Neuron (in vitro differentiated cells): Measurements from ENCODE around the gene WNT7A.

Experiments
- H2AFZ ChIP-seq: one replicate; pipeline ENCODE4 v1.6.1; 2013; ENCODE audit warnings: low read depth, mild to moderate bottlenecking, inconsistent platforms, low read length, moderate library complexity
- H3K27me3 ChIP-seq: one replicate; pipeline ENCODE4 v1.6.1; 2013; ENCODE audit warnings: low read length; ENCODE audit not compliant: insufficient read depth
- H3K36me3 ChIP-seq: one replicate; pipeline ENCODE4 v1.6.1; 2013; ENCODE audit warnings: low read length; ENCODE audit not compliant: insufficient read depth
- H3K4me1 ChIP-seq: one replicate; pipeline ENCODE4 v1.6.1; 2013; ENCODE audit warnings: low read length; ENCODE audit not compliant: insufficient read depth
- H3K4me3 ChIP-seq: 2 replicates; pipeline ENCODE4 v1.5.1; 2013; ENCODE audit warnings: mild to moderate bottlenecking, low read length, moderate library complexity
- H3K9me3 ChIP-seq: one replicate; pipeline ENCODE4 v1.6.1; 2013; ENCODE audit warnings: low read length

Gene WNT7A

GRCh38 chr3:13892304-13892703 is 12.4 kb upstream of the WNT7A start:
- Histone ChIP-seq H2AFZ (no peak overlapping the region), H3K9me3 (peaks cover 3% of the 10 kb centered on the region), H3K4me1 (peaks cover 6% of the 10 kb centered on the region), H3K27me3 (peaks cover 22% of the 10 kb centered on the region), H3K36me3 (no peaks in the 10 kb centered on the region), H3K4me3 (no peak overlapping the region)

DNA sequence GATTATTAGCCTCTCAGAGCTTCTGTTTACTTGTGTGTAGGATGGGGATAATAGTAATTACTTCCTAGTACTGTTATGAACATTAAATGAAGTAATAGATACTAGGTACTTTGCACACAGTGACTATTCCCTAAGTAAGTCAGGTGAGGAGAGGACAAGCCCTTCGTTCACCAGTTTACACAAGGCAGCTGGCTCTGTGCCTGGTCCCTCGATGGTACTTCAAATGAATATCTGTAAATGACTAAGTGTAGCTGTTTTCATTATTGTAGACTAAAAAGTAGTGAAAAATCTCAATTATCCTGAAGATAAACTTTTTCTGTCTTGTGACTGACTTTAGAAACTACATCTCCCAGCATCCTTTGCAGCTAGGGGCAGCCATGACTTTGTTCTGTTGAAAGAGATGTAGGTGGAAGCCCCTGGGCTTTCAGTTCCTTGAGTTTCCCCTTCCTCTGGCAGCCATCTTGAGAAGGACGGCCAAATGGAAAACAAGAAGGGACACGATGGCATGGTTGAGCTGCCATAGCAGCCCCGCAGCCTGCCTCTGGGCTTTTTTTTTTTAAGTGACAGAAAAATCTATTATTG is 11.7 kb upstream of the WNT7A start:
- Histone ChIP-seq H2AFZ (no peak overlapping the region), H3K4me3 (no peak overlapping the region)

GRCh38 chr3:13891017-13891392 is 11.1 kb upstream of the WNT7A start:
- H3K27me3 ChIP-seq = peaks cover 32% of the 10 kb centered on the region
- peaks cover 3% of the 10 kb centered on the region for H3K9me3 ChIP-seq
- no peak overlapping the region for H3K4me3 ChIP-seq
- H3K36me3 ChIP-seq = no peaks in the 10 kb centered on the region
- peaks cover 3% of the 10 kb centered on the region for H3K4me1 ChIP-seq
- no peak overlapping the region for H2AFZ ChIP-seq

More for the DNA sequence above, 11.7 kb upstream of the WNT7A start:
- Histone ChIP-seq H3K9me3 (peaks cover 3% of the 10 kb centered on the region), H3K36me3 (no peaks in the 10 kb centered on the region), H3K4me1 (peaks cover 6% of the 10 kb centered on the region), H3K27me3 (peaks cover 29% of the 10 kb centered on the region)

DNA sequence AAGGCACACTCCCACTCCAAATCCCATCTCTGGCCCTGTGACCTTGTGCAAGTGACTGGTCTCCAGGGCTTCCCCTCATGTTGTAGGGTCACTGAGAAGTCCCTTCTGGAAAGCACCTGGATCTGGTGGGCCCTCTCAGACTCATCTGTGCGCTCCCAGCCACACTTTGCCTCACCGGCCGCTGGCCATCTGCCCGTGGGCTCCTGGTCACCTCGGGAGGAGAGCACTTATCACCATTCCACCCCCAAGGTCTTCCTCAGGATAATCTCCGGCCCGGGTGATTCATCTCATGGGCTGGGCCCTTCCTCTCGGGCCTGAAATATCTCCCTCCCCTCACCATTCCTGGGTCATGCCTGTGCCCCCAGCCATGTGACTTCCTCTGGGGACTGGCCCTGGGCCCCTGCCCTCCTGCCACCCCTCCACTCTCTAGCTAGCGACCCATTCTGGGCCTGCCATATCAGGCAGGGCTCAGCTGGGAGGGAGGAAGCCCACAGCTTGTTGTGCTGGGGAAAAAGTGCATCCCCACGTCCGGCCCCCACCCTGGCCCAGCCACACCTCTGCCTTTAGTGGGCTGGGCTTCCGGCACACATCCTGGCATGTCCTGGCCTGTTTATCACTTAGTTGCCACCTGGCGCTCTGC is 10.6 kb upstream of the WNT7A start:
- H3K27me3 ChIP-seq = peaks cover 32% of the 10 kb centered on the region
- no peaks in the 10 kb centered on the region for H3K4me1 ChIP-seq
- H2AFZ ChIP-seq = no peak overlapping the region
- peaks cover 3% of the 10 kb centered on the region for H3K9me3 ChIP-seq
- no peak overlapping the region for H3K4me3 ChIP-seq
- H3K36me3 ChIP-seq = no peaks in the 10 kb centered on the region

DNA sequence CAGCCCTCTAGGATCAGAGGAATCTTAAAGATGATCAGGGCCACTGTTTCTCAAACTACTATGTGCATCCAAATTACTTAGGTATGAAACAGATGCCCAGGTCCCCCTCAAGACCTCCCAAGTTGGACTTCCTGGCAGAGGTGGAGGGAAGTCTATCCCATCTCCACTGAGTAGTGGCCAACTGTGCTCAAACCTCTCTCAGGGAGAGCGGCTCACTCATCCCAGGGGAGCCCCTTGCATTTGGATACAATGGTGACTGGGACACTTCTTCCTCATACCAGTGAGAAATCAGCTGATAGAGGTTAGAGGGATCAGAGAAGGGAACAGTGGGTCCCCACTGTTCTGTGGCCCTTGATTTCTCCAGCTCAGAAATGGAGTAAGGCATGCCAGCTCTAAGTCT is 8.7 kb upstream of the WNT7A start:
- H3K4me1 ChIP-seq = no peaks in the 10 kb centered on the region
- no peaks in the 10 kb centered on the region for H3K36me3 ChIP-seq
- H2AFZ ChIP-seq = no peak overlapping the region
- H3K4me3 ChIP-seq = no peak overlapping the region
- peaks cover 33% of the 10 kb centered on the region for H3K27me3 ChIP-seq
- no peaks in the 10 kb centered on the region for H3K9me3 ChIP-seq

GRCh38 chr3:13887495-13888300 is 7.8 kb upstream of the WNT7A start:
- H3K4me1 ChIP-seq = no peaks in the 10 kb centered on the region
- no peak overlapping the region for H2AFZ ChIP-seq
- H3K27me3 ChIP-seq = peaks cover 39% of the 10 kb centered on the region
- H3K4me3 ChIP-seq = no peak overlapping the region
- no peaks in the 10 kb centered on the region for H3K36me3 ChIP-seq
- no peaks in the 10 kb centered on the region for H3K9me3 ChIP-seq

DNA sequence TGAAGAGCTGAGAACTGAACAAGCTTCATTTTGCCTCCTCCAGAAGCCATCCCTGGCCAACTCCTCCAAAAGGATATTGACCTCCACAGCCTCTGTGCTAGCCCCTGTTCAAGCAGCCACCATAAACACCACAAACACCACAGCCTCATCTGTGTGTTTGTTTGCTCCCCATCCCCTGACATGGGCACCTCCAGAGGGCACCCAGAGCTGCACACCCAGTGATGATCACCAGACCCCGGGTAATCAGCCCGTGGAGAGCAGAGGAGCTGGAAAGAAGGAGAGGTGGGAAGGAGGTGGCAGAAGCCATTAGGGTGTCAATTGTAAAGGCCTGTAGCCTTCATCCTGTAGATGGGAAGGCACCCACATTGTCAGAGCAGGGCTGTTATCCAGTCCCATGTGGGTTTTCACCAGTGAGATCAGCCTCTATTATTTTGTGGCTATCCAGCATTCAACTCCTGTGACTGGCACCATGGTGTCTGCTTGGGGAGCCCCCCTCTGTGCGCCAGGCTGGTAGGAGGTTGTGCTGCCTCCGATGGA is 6.8 kb upstream of the WNT7A start:
- Histone ChIP-seq H3K4me1 (no peaks in the 10 kb centered on the region), H3K36me3 (no peaks in the 10 kb centered on the region), H3K27me3 (peaks cover 41% of the 10 kb centered on the region), H3K9me3 (peaks cover 4% of the 10 kb centered on the region), H3K4me3 (no peak overlapping the region), H2AFZ (no peak overlapping the region)

- peaks cover 41% of the 10 kb centered on the region for H3K27me3 ChIP-seq
- H2AFZ ChIP-seq = no peak overlapping the region
- H3K36me3 ChIP-seq = no peaks in the 10 kb centered on the region
- peaks cover 4% of the 10 kb centered on the region for H3K9me3 ChIP-seq
- peaks cover 3% of the 10 kb centered on the region for H3K4me1 ChIP-seq
- H3K4me3 ChIP-seq = no peak overlapping the region
Observed at GRCh38 chr3:13885704-13886010, 5.8 kb upstream of the WNT7A start.

DNA sequence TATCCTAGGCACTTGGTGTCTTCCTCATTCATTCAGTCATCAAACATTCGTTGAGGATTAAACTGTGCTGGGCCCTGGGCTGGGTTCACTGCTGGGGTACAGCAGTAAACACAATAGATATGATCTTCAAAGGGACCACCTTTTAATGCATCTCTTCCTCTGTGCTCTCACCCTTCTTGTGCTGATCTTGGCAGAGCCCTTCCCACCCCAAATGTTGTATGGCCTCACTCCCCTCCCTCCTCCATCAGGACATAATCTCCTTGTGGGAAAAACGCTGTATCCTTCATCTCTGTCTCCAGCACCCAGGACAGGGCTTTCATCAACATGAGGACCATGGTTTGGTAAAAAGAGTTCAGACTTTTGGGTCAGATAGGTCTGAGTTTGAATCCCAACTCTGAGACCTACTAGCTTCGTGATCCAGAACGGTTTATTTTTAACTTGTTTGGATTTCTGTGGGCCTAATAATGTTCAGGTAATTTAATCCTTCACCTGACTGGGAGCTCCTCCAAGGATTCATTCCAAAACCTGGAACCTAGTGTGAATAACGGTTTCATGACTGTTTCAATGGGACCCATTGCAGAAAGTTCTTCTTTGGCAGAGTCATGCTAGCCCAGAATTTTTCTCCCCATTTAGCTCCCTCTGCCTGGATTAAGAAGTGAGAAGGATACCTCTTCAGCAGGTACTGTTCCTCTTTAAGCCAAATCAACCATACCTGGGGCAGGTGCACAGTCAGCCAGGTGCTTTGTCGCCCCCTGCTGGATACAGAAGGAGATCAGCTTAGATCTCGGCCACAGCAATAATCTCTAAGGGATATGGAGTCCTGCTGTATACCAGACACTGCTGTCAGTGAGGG is 5.2 kb upstream of the WNT7A start:
- peaks cover 4% of the 10 kb centered on the region for H3K4me1 ChIP-seq
- H3K36me3 ChIP-seq = no peaks in the 10 kb centered on the region
- H3K4me3 ChIP-seq = no peak overlapping the region
- H3K9me3 ChIP-seq = peaks cover 4% of the 10 kb centered on the region
- H3K27me3 ChIP-seq = peaks cover 40% of the 10 kb centered on the region
- no peak overlapping the region for H2AFZ ChIP-seq

- peaks cover 4% of the 10 kb centered on the region for H3K9me3 ChIP-seq
- H3K4me1 ChIP-seq = peaks cover 4% of the 10 kb centered on the region
- peaks cover 37% of the 10 kb centered on the region for H3K27me3 ChIP-seq
- no peaks in the 10 kb centered on the region for H3K36me3 ChIP-seq
- H3K4me3 ChIP-seq = no peak overlapping the region
- H2AFZ ChIP-seq = no peak overlapping the region
Observed at GRCh38 chr3:13883681-13884080, 3.8 kb upstream of the WNT7A start.

- H3K4me1 ChIP-seq = peaks cover 4% of the 10 kb centered on the region
- H3K27me3 ChIP-seq = peaks cover 29% of the 10 kb centered on the region
- no peak overlapping the region for H2AFZ ChIP-seq
- H3K9me3 ChIP-seq = peaks cover 4% of the 10 kb centered on the region
- no peak overlapping the region for H3K4me3 ChIP-seq
- H3K36me3 ChIP-seq = no peaks in the 10 kb centered on the region
Observed at GRCh38 chr3:13882876-13883275, 3.0 kb upstream of the WNT7A start.

DNA sequence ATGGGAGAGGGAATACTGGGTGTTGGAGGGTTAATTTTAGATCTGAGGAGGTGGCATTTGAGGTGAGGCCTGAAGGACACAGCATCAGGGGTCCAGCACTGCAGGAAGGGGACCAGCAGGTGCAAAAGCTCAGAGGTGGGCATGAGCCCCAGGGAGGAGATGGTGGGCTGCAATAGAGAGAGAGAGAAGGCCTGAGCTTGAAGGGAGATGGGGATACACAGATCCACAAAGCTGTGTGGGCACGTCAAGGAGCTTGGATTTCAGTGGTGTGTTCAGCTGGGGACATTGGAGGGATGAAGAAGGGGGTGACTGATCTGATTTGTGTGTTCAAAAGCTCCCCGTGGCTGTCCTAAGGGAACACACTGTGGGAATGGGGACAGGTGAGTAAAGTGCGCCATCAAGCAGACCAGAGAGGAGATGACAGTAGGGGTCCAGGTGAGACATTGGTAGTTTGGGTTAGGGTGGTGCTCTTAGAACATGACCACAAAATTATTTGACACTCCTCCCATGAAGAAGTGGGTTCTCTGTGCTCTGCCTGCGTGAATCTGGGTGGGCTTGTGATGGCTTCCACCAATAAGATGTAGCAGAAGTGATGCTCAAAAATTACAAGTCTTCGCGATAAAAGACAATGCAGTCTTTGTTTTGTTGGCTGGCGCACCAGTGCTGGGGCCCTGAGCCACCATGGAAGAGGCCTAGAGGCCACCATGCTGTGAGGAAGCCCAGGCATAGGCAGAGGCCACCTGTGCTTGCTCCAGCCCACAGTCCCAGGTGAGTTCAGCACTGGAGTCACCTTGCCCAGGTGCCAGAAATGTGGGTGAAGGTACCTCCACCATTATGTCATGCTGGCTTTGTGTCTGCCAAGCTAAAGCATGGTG is 1.9 kb upstream of the WNT7A start:
- Histone ChIP-seq H2AFZ (no peak overlapping the region), H3K4me1 (peaks cover 14% of the 10 kb centered on the region), H3K4me3 (no peak overlapping the region), H3K27me3 (peaks cover 20% of the 10 kb centered on the region), H3K36me3 (peaks cover 2% of the 10 kb centered on the region), H3K9me3 (peaks cover 4% of the 10 kb centered on the region)
